Stimulated activated CD8-positive, alpha-beta memory T cell treated with anti-CD3 and anti-CD28 coated beads, Interleukin-12 subunit alpha, Interleukin-12 subunit beta, amount 100 ng/mL, for 1 hour (primary cell): ENCODE measurements around the gene NEURL1.
"Not testable (repeated sequence)": the region's sequence is repeated elsewhere in the genome, so short reads cannot be mapped to it uniquely, and the experiment has no call there.

Experiments used
- DNase-seq: peaks from one replicate; pipeline ENCODE4 v3.0.0-alpha.2; 2020; ENCODE audit warnings: low read depth

NEURL1 gene

GRCh38 chr10:103607051-103607450 lies 113.5 kb downstream of the NEURL1 start:
- not testable (repeated sequence) for DNase-seq

- not testable (repeated sequence) for DNase-seq
Measured at GRCh38 chr10:103608056-103608455, 114.6 kb downstream of the NEURL1 start.

GRCh38 chr10:103609231-103610082 lies 116.0 kb downstream of the NEURL1 start:
- DNase-seq: no peak

GRCh38 chr10:103610083-103610472 lies 116.6 kb downstream of the NEURL1 start:
- DNase-seq: no peak

- DNase-seq: no peak
Measured at GRCh38 chr10:103610921-103611511, 117.5 kb downstream of the NEURL1 start.

GRCh38 chr10:103612462-103613365 lies 119.2 kb downstream of the NEURL1 start:
- DNase-seq: no peak

GRCh38 chr10:103613616-103614015 lies 120.1 kb downstream of the NEURL1 start:
- no peak for DNase-seq

GRCh38 chr10:103614306-103615158 lies 121.0 kb downstream of the NEURL1 start:
- no peak for DNase-seq

GRCh38 chr10:103616705-103617601 lies 123.4 kb downstream of the NEURL1 start:
- DNase-seq: no peak

- no peak for DNase-seq
Measured at GRCh38 chr10:103617602-103618385, 124.3 kb downstream of the NEURL1 start.

GRCh38 chr10:103618575-103619423 lies 125.3 kb downstream of the NEURL1 start:
- no peak for DNase-seq

- DNase-seq: no peak
Measured at GRCh38 chr10:103619424-103620351, 126.2 kb downstream of the NEURL1 start.

GRCh38 chr10:103620352-103620740 lies 126.8 kb downstream of the NEURL1 start:
- DNase-seq: no peak

GRCh38 chr10:103620891-103621782 lies 127.6 kb downstream of the NEURL1 start:
- DNase-seq: no peak

GRCh38 chr10:103621783-103622125 lies 128.2 kb downstream of the NEURL1 start:
- DNase-seq: no peak

- no peak for DNase-seq
Measured at GRCh38 chr10:103622286-103622685, 128.8 kb downstream of the NEURL1 start.
